ENCODE measurements around the gene MXD4. TPM values are rescaled to one million over a fixed set of nuclear protein-coding genes. Genes with fewer than 3 reads are reported as not detected.

MXD4 gene
- total RNA-seq, 5 donors from 2014 or later (not counting 1 experiment from before 2014, with no cell fraction given): 57.0 to 125 (median 78.2) TPM

DNA sequence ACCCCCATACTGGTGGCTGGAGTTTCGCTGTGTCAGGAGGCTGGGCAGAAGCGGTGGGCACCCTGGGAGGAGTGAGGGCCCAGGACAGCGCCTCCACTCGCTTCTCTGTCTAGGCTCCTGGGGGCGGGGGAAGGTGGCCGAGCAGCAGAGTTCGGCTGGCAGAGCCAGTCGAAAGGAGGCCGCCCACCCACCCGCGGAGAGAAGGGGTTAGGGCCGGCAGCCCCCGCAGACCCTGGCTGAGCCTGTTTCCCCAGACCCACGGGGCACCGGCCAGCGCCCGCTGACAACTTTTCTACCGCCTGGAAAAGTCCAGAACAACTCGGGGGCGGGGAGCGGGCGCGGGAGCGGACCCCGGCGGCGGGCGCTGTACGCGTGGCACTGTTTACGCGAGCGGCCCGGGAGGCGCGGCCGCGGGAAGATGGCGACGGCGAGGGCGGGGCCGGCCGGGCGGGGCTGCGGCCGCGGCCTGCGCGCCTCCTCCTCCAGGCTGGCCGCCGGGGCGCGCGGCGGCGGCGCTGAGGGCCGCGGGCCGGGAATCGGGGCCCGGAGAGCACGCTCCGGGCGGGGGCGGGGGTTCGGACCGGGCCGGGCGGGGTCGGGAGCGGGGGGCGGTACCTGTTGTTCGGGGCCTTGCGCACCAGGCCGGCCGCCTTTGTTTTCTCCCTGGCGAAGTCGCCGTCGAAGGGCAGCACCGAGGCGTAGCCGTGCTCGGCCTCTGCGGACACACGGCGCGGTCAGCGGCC lies 628 bp downstream of the MXD4 start:
- CTCF ChIA-PET: interaction anchor here (1.0 to 1.4 kb wide), 5 partner anchors 19 to 89 kb away, joined by 3 to 17 read pairs (median 5); partner anchors contain the start of genes HAUS3 (in 1 of the 2) and POLN (in 1 of the 2)
- Mint-ChIP-seq H3K9me3 (no peaks in the 10 kb centered on the region), H3K36me3 (no peaks in the 10 kb centered on the region)

DNA sequence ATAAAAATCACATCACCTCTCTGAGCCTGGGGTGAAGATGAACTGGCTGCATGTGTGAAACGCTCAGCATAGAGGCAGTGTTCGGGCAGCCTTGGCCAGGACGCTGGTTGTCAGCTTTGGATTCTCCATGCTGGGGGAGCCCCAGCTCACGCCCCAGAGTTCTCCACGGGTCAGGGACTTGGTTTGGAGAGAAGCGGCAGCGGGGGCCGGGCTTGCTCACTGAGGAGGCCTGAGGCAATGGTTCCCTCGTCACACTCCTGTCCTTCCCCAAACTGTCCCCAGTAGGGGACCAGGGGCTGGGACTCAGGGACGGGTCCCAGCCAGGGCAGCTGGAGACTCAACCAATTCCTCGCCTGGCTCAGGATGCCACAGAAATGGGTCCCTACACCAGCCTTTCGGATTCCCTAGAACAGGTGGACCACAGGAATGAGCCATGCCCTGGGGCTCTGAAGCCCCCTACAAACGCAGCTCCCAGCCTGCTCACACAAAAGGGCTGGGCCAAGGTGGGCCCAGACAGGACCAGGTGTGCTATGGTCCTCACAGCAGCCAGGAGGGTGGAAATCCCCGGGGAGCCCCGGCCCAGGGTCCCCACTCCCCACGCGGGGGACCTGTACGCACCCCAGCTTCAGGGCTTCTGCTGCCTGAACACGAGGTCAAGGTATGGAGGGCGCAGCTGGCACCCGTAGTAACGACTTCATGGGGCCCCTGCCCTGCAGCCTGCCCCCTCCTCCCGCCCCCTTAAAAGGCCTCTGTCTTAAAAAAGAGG lies 1.4 kb downstream of the MXD4 start:
- H3K9me3 ChIP-seq: no peaks in the 10 kb centered on the region
- no peaks in the 10 kb centered on the region for H3K9me3 Mint-ChIP-seq
- CTCF ChIA-PET: interaction anchor here in 1 of 2 donors (1.0 kb wide), 1 partner anchor 90 kb away, joined by 3 read pairs; no protein-coding TSS in a partner anchor
- H3K27ac ChIP-seq (ENCODE audit: low read length): peak overlapping the region; percentile 29
- H3K27me3 Mint-ChIP-seq: no peaks in the 10 kb centered on the region
- DNase-seq: peak in 5 of 35 experiments; percentile 2 to 20 (median 3)
- no peak for ATAC-seq (replicated peaks in 1 of 4)
- H3K4me1 Mint-ChIP-seq: peaks cover 0 to 19% (median 14%) of the 10 kb centered on the region in 3 donors
- no peaks in the 10 kb centered on the region for H3K27me3 ChIP-seq (replicated peaks in 1 of 2; ENCODE audit: control insufficient read depth in 2 of 2, extremely low read depth in 1 of 2, insufficient read depth in 2 of 2, low read length in 1 of 2)
- peak overlapping the region; percentile 19 to 72 for H3K27ac Mint-ChIP-seq
- POLR2A ChIA-PET: no interaction called here
- no peaks in the 10 kb centered on the region for H3K36me3 Mint-ChIP-seq
- H3K36me3 ChIP-seq (ENCODE audit: control insufficient read depth in 2 of 2, extremely low read depth in 1 of 2, insufficient read depth in 1 of 2, low read length in 1 of 2): peaks cover 3 to 41% of the 10 kb centered on the region in 2 donors
- H3K4me3 ChIP-seq (ENCODE audit: control insufficient read depth in 1 of 2, extremely low read depth in 1 of 2, low read length in 1 of 2): peak overlapping the region; percentile 61 to 87
- WGBS (ENCODE audit: insufficient coverage): 63% methylated on average over 21 of the region's 23 CpGs
- H3K4me3 Mint-ChIP-seq: peak overlapping the region; percentile 69 to 78 (median 71)
- H3K4me1 ChIP-seq (ENCODE audit: control insufficient read depth in 1 of 2, extremely low read depth in 1 of 2, insufficient read depth in 2 of 2, low read length in 2 of 2): peaks cover 6 to 58% of the 10 kb centered on the region in 2 experiments

More for the DNA sequence above, 628 bp downstream of the MXD4 start:
- POLR2A ChIA-PET: interaction anchor here in 1 of 2 donors (1.0 to 2.0 kb wide), 5 partner anchors 19 to 208 kb away, joined by 3 to 14 read pairs (median 3); partner anchors contain the start of genes HAUS3, POLN and RNF4
- no peaks in the 10 kb centered on the region for H3K9me3 ChIP-seq
- Mint-ChIP-seq H3K27me3 (no peaks in the 10 kb centered on the region), H3K27ac (no peak overlapping the region), H3K4me1 (peaks cover 0 to 19% (median 14%) of the 10 kb centered on the region in 3 donors), H3K4me3 (peak overlapping the region; percentile 69 to 78 (median 71))
- no peaks in the 10 kb centered on the region for H3K27me3 ChIP-seq (replicated peaks in 1 of 2; ENCODE audit: control insufficient read depth in 2 of 2, extremely low read depth in 1 of 2, insufficient read depth in 2 of 2, low read length in 1 of 2)
- H3K27ac ChIP-seq (ENCODE audit: low read length): no peak overlapping the region
- H3K4me3 ChIP-seq (ENCODE audit: control insufficient read depth in 1 of 2, extremely low read depth in 1 of 2, low read length in 1 of 2): peak overlapping the region; percentile 61 to 87
- peak; percentile 22 to 29 (median 26) for ATAC-seq (replicated peaks in 1 of 4)
- H3K36me3 ChIP-seq (ENCODE audit: control insufficient read depth in 2 of 2, extremely low read depth in 1 of 2, insufficient read depth in 1 of 2, low read length in 1 of 2): peaks cover 0 to 39% of the 10 kb centered on the region in 2 donors
- H3K4me1 ChIP-seq (ENCODE audit: control insufficient read depth in 1 of 2, extremely low read depth in 1 of 2, insufficient read depth in 2 of 2, low read length in 2 of 2): peaks cover 6 to 55% of the 10 kb centered on the region in 2 experiments
- WGBS (ENCODE audit: insufficient coverage): 0% methylated on average over 86 of the region's 91 CpGs
- peak in 34 of 35 experiments; percentile 13 to 80 (median 46) for DNase-seq

DNA sequence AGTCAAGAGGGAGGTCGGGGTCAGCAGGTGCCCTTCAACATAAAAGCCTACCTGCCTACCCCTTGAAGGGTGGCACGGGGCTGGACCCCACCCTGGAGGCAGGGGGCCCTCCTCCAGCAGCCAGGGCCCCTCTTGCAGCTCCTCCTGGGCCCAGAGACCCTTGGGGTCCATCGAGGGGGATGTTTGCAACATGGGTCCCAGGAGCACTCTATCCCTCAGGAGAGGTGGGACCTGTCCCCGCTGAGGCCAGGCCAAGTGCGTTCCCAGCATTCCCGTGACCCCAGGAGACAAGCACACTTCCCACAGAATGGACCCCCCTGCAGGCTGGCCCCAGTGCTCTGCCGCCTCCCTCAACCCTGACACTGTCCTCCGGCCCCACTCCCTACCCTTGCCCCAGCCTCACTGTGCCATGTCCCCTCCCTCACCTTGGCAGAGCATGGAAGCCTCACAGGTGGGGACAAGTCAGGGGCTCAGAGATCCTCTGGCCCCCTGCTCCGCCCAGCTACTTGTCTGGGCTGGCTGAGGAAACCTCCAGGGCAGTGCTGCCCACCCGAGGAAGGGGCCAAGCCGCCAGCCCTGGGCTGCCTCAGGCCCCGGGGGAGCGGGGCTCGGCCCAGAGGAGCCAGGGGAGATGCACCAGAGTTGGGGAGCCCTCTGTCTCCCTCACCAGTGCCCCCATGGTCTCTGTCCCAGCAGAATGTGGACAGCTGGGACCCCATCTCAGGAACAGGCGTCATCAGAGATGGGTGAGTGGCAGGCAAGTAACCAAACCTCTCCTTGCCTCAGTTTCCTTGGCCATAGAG lies 2.2 kb downstream of the MXD4 start:
- H3K36me3 ChIP-seq (ENCODE audit: control insufficient read depth in 2 of 2, extremely low read depth in 1 of 2, insufficient read depth in 1 of 2, low read length in 1 of 2): peaks cover 3 to 48% of the 10 kb centered on the region in 2 donors
- H3K27ac Mint-ChIP-seq: peak overlapping the region; percentile 19 to 72
- 96% methylated on average over 12 of the region's 15 CpGs for WGBS (ENCODE audit: insufficient coverage)

DNA sequence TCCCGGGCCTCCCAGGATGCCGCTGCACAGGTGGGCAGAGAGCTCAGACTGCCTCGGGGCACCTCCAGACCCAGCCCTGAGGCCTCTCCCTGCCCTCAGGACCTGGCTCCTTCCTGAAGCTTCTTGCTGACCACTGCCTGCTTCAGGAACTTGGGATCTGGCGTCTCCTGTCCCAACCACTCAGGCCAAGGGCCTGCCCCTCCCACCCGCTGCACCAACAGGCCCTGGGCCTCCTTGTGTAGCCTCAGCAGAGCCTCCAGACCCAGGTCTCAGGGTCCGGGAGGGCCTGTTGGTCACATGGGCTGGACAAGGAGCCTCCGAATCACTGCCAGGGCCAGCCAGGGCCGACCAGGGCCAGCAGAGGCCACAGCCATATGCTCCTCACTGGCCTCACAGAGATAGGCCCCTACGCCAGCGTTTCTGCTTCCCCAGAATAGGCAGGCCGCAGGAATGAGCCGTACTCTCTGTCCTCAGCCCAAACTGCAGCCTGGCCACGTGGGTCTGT lies 2.8 kb downstream of the MXD4 start:
- peaks cover 9 to 27% (median 14%) of the 10 kb centered on the region in 3 donors for H3K4me1 Mint-ChIP-seq
- DNase-seq: peak in 4 of 35 experiments; percentile 0 to 21 (median 2)
- H3K4me3 Mint-ChIP-seq: peak overlapping the region in 1 of 3 donors; percentile 31
- H3K9me3 Mint-ChIP-seq: no peaks in the 10 kb centered on the region
- Histone ChIP-seq H3K27me3 (replicated peaks in 1 of 2; ENCODE audit: control insufficient read depth in 2 of 2, extremely low read depth in 1 of 2, insufficient read depth in 2 of 2, low read length in 1 of 2) (no peaks in the 10 kb centered on the region), H3K4me3 (ENCODE audit: control insufficient read depth in 1 of 2, extremely low read depth in 1 of 2, low read length in 1 of 2) (no peak overlapping the region), H3K27ac (ENCODE audit: low read length) (no peak overlapping the region), H3K36me3 (ENCODE audit: control insufficient read depth in 2 of 2, extremely low read depth in 1 of 2, insufficient read depth in 1 of 2, low read length in 1 of 2) (peaks cover 3 to 50% of the 10 kb centered on the region in 2 donors), H3K9me3 (no peaks in the 10 kb centered on the region), H3K4me1 (ENCODE audit: control insufficient read depth in 1 of 2, extremely low read depth in 1 of 2, insufficient read depth in 2 of 2, low read length in 2 of 2) (peaks cover 6 to 58% of the 10 kb centered on the region in 2 experiments)
- H3K27ac Mint-ChIP-seq: no peak overlapping the region
- WGBS (ENCODE audit: insufficient coverage): 89% methylated on average over 13 of the region's 13 CpGs
- no peak for ATAC-seq (replicated peaks in 1 of 4)
- no peaks in the 10 kb centered on the region for H3K27me3 Mint-ChIP-seq
- POLR2A ChIA-PET: no interaction called here
- H3K36me3 Mint-ChIP-seq: peaks cover 11% of the 10 kb centered on the region
- CTCF ChIA-PET: no interaction called here

More for the DNA sequence above, 2.2 kb downstream of the MXD4 start:
- ChIA-PET POLR2A (no interaction called here), CTCF (no interaction called here)
- H3K27ac ChIP-seq (ENCODE audit: low read length): no peak overlapping the region
- no peaks in the 10 kb centered on the region for H3K9me3 ChIP-seq
- H3K27me3 ChIP-seq (replicated peaks in 1 of 2; ENCODE audit: control insufficient read depth in 2 of 2, extremely low read depth in 1 of 2, insufficient read depth in 2 of 2, low read length in 1 of 2): no peaks in the 10 kb centered on the region
- Mint-ChIP-seq H3K4me1 (peaks cover 2 to 22% (median 14%) of the 10 kb centered on the region in 3 donors), H3K4me3 (peak overlapping the region; percentile 55 to 71 (median 69)), H3K36me3 (peaks cover 5% of the 10 kb centered on the region), H3K9me3 (no peaks in the 10 kb centered on the region), H3K27me3 (no peaks in the 10 kb centered on the region)
- H3K4me1 ChIP-seq (ENCODE audit: control insufficient read depth in 1 of 2, extremely low read depth in 1 of 2, insufficient read depth in 2 of 2, low read length in 2 of 2): peaks cover 6 to 58% of the 10 kb centered on the region in 2 experiments
- H3K4me3 ChIP-seq (ENCODE audit: control insufficient read depth in 1 of 2, extremely low read depth in 1 of 2, low read length in 1 of 2): no peak overlapping the region
- peak in 5 of 35 experiments; percentile 1 to 22 (median 3) for DNase-seq
- ATAC-seq (replicated peaks in 1 of 4): no peak

DNA sequence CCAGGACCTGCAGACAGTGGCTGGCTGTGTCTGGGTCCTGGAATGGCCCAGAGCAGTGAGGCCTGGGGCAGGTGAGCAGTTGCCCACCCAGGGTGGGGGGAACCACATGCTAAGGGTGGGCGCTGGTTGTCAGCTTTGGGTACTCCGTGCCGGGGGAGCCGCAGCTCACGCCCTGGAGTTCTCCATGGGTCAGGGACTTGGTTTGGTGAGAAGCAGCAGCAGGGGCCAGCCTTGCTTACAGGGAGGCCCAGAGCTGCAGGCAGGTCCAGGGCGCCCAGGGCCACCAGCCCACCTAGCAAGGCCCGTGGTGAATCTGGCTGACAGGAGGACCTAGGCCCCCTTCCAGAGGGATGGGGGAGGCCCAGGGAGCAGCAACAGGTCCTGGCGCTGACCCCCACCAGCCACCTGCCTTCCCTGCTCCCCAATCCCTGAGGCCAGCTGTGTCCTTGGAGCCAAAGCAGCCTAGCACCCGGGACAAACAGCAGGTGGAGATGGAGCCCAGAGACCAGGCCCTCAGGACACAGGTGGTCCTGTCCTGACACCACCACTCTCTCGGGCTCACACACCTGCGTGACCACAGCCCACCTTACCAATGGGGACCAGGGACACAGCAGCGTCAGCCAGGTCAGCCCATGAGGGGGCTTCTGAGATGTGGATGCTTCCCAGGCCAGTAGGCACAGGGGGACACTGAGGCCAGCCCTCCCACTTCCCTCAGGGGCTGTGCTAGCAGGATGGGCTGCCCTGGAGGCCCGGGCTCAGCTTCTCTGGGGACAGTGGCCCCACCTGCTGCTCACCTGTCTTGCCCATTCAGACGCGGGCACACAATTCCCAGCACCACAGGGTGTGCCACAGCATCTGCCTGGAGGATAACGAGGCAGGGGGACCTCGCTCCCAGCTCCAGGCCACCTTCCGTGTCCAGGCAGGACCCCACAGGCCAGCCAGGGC lies 3.5 kb downstream of the MXD4 start:
- no peak overlapping the region for H3K27ac ChIP-seq (ENCODE audit: low read length)
- 88% methylated on average over 17 of the region's 18 CpGs for WGBS (ENCODE audit: insufficient coverage)
- ChIA-PET CTCF (no interaction called here), POLR2A (no interaction called here)
- H3K4me1 ChIP-seq (ENCODE audit: control insufficient read depth in 1 of 2, extremely low read depth in 1 of 2, insufficient read depth in 2 of 2, low read length in 2 of 2): peaks cover 6 to 54% of the 10 kb centered on the region in 2 experiments
- no peaks in the 10 kb centered on the region for H3K27me3 ChIP-seq (replicated peaks in 1 of 2; ENCODE audit: control insufficient read depth in 2 of 2, extremely low read depth in 1 of 2, insufficient read depth in 2 of 2, low read length in 1 of 2)
- no peak overlapping the region for H3K4me3 ChIP-seq (ENCODE audit: control insufficient read depth in 1 of 2, extremely low read depth in 1 of 2, low read length in 1 of 2)
- DNase-seq (peak in 4 of 35 experiments; percentile 0 to 4 (median 2)), ATAC-seq (replicated peaks in 1 of 4) (no peak)
- no peaks in the 10 kb centered on the region for H3K9me3 ChIP-seq
- Mint-ChIP-seq H3K4me3 (no peak overlapping the region), H3K9me3 (no peaks in the 10 kb centered on the region), H3K27me3 (no peaks in the 10 kb centered on the region), H3K4me1 (peaks cover 11 to 23% (median 12%) of the 10 kb centered on the region in 3 donors), H3K36me3 (peaks cover 14% of the 10 kb centered on the region), H3K27ac (no peak overlapping the region)
- H3K36me3 ChIP-seq (ENCODE audit: control insufficient read depth in 2 of 2, extremely low read depth in 1 of 2, insufficient read depth in 1 of 2, low read length in 1 of 2): peaks cover 8 to 57% of the 10 kb centered on the region in 2 donors
